Left ventricle myocardium inferior (tissue), 1 donor: ENCODE results near the gene AMOTL1. TPM values are rescaled to one million over a fixed set of nuclear protein-coding genes. Genes with fewer than 3 reads are reported as not detected.
"Not testable (repeated sequence)": the region's sequence is repeated elsewhere in the genome, so short reads cannot be mapped to it uniquely, and the experiment has no call there.

Experiments used
- DNase-seq: peaks from one replicate; pipeline ENCODE4 v3.0.0-alpha.2; 2020
- H3K27ac ChIP-seq: fragments of 200-600 bp; replicated peaks from 2 replicates; pipeline ENCODE4 v1.8.0; 2021
- H3K27me3 ChIP-seq: fragments of 200-600 bp; 2 replicates; pipeline ENCODE4 v1.8.0; 2021; ENCODE audit warnings: low read depth
- H3K36me3 ChIP-seq: fragments of 200-600 bp; 2 replicates; pipeline ENCODE4 v1.8.0; 2021
- H3K4me1 ChIP-seq: fragments of 200-600 bp; 2 replicates; pipeline ENCODE4 v1.8.0; 2021
- H3K4me3 ChIP-seq: fragments of 200-600 bp; 2 replicates; pipeline ENCODE4 v1.8.0; 2021; ENCODE audit warnings: mild to moderate bottlenecking, moderate library complexity
- H3K9me3 ChIP-seq: fragments of 200-600 bp; replicated peaks from 2 replicates; pipeline ENCODE4 v1.8.0; 2021
- CTCF ChIP-seq: fragments of 200-600 bp; IDR thresholded peaks from 2 replicates; pipeline ENCODE4 v1.8.0; 2021; ENCODE audit warnings: antibody characterized with exemption, mild to moderate bottlenecking, borderline replicate concordance
- intact Hi-C: fragments of 100-400 bp; cut with micrococcal nuclease; formaldehyde crosslinking; loops from one replicate; pipeline ENCODE4 v1.11.0; 2022
- total RNA-seq: library from RNA; stranded (reverse); fragmentation: NEBNext Ultra II Directional; extraction: Animal tissue kit (Norgen Biotek cat#: 25700); gene quantifications from one replicate; pipeline ENCODE4 v1.2.1, GENCODE V29; 2021
- donor health status: DM: no; HTN: yes; CAD: no; lungs with severe emphysema.

Gene AMOTL1
- total RNA-seq, 1 donor from 2014 or later = 61.1 TPM

GRCh38 chr11:94849839-94850238, 81.7 kb downstream of the AMOTL1 start:
- DNase-seq = peak; percentile 31
- no peaks in the 10 kb centered on the region for H3K9me3 ChIP-seq
- no peak overlapping the region for H3K27ac ChIP-seq
- no peak for TF ChIP-seq CTCF
- H3K27me3 ChIP-seq = no peaks in the 10 kb centered on the region
- peaks cover 59% of the 10 kb centered on the region for H3K36me3 ChIP-seq
- intact Hi-C loops = no loop called here
- H3K4me1 ChIP-seq = peaks cover 25% of the 10 kb centered on the region
- no peak overlapping the region for H3K4me3 ChIP-seq

GRCh38 chr11:94851864-94852636, 83.9 kb downstream of the AMOTL1 start:
- no peaks in the 10 kb centered on the region for H3K9me3 ChIP-seq
- no peak for DNase-seq
- peaks cover 65% of the 10 kb centered on the region for H3K36me3 ChIP-seq
- TF ChIP-seq CTCF = no peak
- no peak overlapping the region for H3K27ac ChIP-seq
- no peak overlapping the region for H3K4me3 ChIP-seq
- intact Hi-C loops = no loop called here
- no peaks in the 10 kb centered on the region for H3K27me3 ChIP-seq
- peaks cover 33% of the 10 kb centered on the region for H3K4me1 ChIP-seq

- H3K27ac ChIP-seq, intact Hi-C loops, H3K9me3 ChIP-seq, H3K4me3 ChIP-seq, DNase-seq, H3K27me3 ChIP-seq: not testable (repeated sequence)
- H3K36me3 ChIP-seq = peaks cover 78% of the 10 kb centered on the region
- H3K4me1 ChIP-seq = peaks cover 37% of the 10 kb centered on the region
Measured at GRCh38 chr11:94853288-94853687, 85.1 kb downstream of the AMOTL1 start.

GRCh38 chr11:94853836-94854235, 85.7 kb downstream of the AMOTL1 start:
- Histone ChIP-seq H3K4me1 (peaks cover 37% of the 10 kb centered on the region), H3K27ac (no peak overlapping the region), H3K36me3 (peaks cover 79% of the 10 kb centered on the region), H3K9me3 (no peaks in the 10 kb centered on the region), H3K27me3 (no peaks in the 10 kb centered on the region), H3K4me3 (no peak overlapping the region)
- no peak for DNase-seq
- intact Hi-C loops = no loop called here
- TF ChIP-seq CTCF = no peak

- Histone ChIP-seq H3K27ac (peak overlapping the region; percentile 35), H3K4me3 (no peak overlapping the region), H3K27me3 (no peaks in the 10 kb centered on the region), H3K9me3 (no peaks in the 10 kb centered on the region), H3K36me3 (peaks cover 87% of the 10 kb centered on the region), H3K4me1 (peaks cover 28% of the 10 kb centered on the region)
- TF ChIP-seq CTCF = no peak
- intact Hi-C loops = no loop called here
- DNase-seq = peak; percentile 56
Measured at GRCh38 chr11:94854770-94855633, 86.8 kb downstream of the AMOTL1 start.

GRCh38 chr11:94855666-94856065, 87.5 kb downstream of the AMOTL1 start:
- H3K27ac ChIP-seq = peak overlapping the region; percentile 35
- peaks cover 87% of the 10 kb centered on the region for H3K36me3 ChIP-seq
- intact Hi-C loops = no loop called here
- no peak for TF ChIP-seq CTCF
- no peaks in the 10 kb centered on the region for H3K27me3 ChIP-seq
- H3K9me3 ChIP-seq = no peaks in the 10 kb centered on the region
- DNase-seq = no peak
- H3K4me1 ChIP-seq = peaks cover 27% of the 10 kb centered on the region
- no peak overlapping the region for H3K4me3 ChIP-seq
